Hepatocyte (in vitro differentiated cells): Measurements from ENCODE around the gene NDEL1.

Source experiments
- EZH2 ChIP-seq: fragments of 200-600 bp; sonication (generic); IDR thresholded peaks from 2 replicates; pipeline ENCODE4 v1.6.1; 2016; ENCODE audit warnings: antibody characterized with exemption, mild to moderate bottlenecking, borderline replicate concordance
- TF ChIP-seq, protein P1 (sequence below): fragments of 200-600 bp; sonication (generic); IDR thresholded peaks from 2 replicates; pipeline ENCODE4 v1.5.1; 2016; ENCODE audit warnings: antibody characterized with exemption, mild to moderate bottlenecking; ENCODE audit not compliant: poor library complexity

DNA sequence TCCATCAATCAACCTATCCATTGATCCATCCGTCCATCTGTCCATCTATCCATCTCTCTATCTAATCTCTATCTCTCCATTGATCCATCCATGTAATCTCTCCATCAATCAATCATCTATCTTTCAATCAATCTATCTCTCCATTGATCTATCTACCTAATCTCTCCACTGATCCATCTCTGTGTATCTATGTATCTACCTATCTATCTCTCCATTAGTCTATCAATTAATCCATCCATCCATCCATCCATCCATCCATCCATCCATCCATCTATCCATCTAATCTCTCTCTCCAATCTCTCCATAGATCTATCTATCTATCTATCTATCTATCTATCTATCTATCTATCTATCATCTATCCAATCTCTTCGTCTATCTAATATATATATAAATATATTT lies 34.6 kb upstream of the NDEL1 start:
- TF ChIP-seq, protein P1, sequence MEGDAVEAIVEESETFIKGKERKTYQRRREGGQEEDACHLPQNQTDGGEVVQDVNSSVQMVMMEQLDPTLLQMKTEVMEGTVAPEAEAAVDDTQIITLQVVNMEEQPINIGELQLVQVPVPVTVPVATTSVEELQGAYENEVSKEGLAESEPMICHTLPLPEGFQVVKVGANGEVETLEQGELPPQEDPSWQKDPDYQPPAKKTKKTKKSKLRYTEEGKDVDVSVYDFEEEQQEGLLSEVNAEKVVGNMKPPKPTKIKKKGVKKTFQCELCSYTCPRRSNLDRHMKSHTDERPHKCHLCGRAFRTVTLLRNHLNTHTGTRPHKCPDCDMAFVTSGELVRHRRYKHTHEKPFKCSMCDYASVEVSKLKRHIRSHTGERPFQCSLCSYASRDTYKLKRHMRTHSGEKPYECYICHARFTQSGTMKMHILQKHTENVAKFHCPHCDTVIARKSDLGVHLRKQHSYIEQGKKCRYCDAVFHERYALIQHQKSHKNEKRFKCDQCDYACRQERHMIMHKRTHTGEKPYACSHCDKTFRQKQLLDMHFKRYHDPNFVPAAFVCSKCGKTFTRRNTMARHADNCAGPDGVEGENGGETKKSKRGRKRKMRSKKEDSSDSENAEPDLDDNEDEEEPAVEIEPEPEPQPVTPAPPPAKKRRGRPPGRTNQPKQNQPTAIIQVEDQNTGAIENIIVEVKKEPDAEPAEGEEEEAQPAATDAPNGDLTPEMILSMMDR: no peak
- no peak for TF ChIP-seq EZH2
